IMR-90 (cell line): ENCODE results near the gene LAMA5. TPM values are rescaled to one million over a fixed set of nuclear protein-coding genes. Genes with fewer than 3 reads are reported as not detected.

ENCODE experiments used
- ATAC-seq: fragments of 200-7000 bp; cut with Tn5 transposase; 2 replicates; pipeline ENCODE4 v1.9.1; 2020; ENCODE audit warnings: low read depth, mild to moderate bottlenecking, moderate library complexity
- BruUV-seq: library from RNA; stranded (reverse); fragments of 400-500 nt; replicated peaks from 2 replicates; lab custom pipeline; 2021; lab: Mats Ljungman, UMichigan
- CTCF ChIA-PET: fragments of 300-600 bp; formaldehyde crosslinking; extraction: SDS; loops from one replicate; lab custom pipeline; 2021; ENCODE audit warnings: antibody characterized with exemption; lab: Yijun Ruan, JAX
- POLR2A ChIA-PET: fragments of 300-600 bp; sonication (Branson Sonifier 250); formaldehyde crosslinking; loops from one replicate; lab custom pipeline; 2022; ENCODE audit warnings: antibody characterized with exemption; ENCODE audit not compliant: unreplicated experiment; lab: Charles Lee
- DNase-seq: peaks from one replicate; pipeline ENCODE4 v3.0.0; 2013
- H2AFZ ChIP-seq: replicated peaks from 2 replicates; pipeline ENCODE3; 2013; ENCODE audit warnings: low read length, mild to moderate bottlenecking; ENCODE audit not compliant: poor library complexity
- H2AK5ac ChIP-seq: 2 replicates; pipeline ENCODE4 v1.6.1; 2013; ENCODE audit warnings: low read depth, low read length, inconsistent platforms
- H2AK9ac ChIP-seq: replicated peaks from 2 replicates; pipeline ENCODE3; 2013; ENCODE audit warnings: mild to moderate bottlenecking, low read depth, low read length, moderate library complexity; ENCODE audit not compliant: poor library complexity
- H2BK120ac ChIP-seq: 2 replicates; pipeline ENCODE4 v1.6.1; 2013; ENCODE audit warnings: low read depth, low read length, inconsistent platforms
- H2BK15ac ChIP-seq: 3 replicates; pipeline ENCODE4 v1.6.1; 2013; ENCODE audit warnings: low read depth, low read length, inconsistent platforms
- H2BK20ac ChIP-seq: 2 replicates; pipeline ENCODE4 v1.6.1; 2013; ENCODE audit warnings: low read depth, mild to moderate bottlenecking, inconsistent platforms, low read length, moderate library complexity
- H2BK5ac ChIP-seq: 2 replicates; pipeline ENCODE4 v1.6.1; 2013; ENCODE audit warnings: mild to moderate bottlenecking, low read depth, low read length, inconsistent platforms; ENCODE audit not compliant: poor library complexity, severe bottlenecking
- H3K14ac ChIP-seq: replicated peaks from 2 replicates; pipeline ENCODE4 v1.6.1; 2013; ENCODE audit warnings: low read depth, low read length, inconsistent platforms
- H3K18ac ChIP-seq: 2 replicates; pipeline ENCODE4 v1.6.1; 2013; ENCODE audit warnings: low read depth, low read length, control low read depth
- H3K23ac ChIP-seq: 2 replicates; pipeline ENCODE4 v1.6.1; 2013; ENCODE audit warnings: low read depth, low read length, inconsistent platforms
- H3K27ac ChIP-seq: 2 replicates; pipeline ENCODE4 v1.5.1; 2013; ENCODE audit warnings: mild to moderate bottlenecking, control low read depth, low read length; ENCODE audit not compliant: insufficient read depth
- H3K27me3 ChIP-seq: 2 replicates; pipeline ENCODE4 v1.6.1; 2013; ENCODE audit warnings: low read length; ENCODE audit not compliant: control insufficient read depth, insufficient read depth
- H3K36me3 ChIP-seq: 2 replicates; pipeline ENCODE4 v1.6.1; 2013; ENCODE audit warnings: low read length, mixed read lengths; ENCODE audit not compliant: control insufficient read depth, insufficient read depth
- H3K4ac ChIP-seq: 2 replicates; pipeline ENCODE4 v1.6.1; 2013; ENCODE audit warnings: low read depth, low read length, inconsistent platforms
- H3K4me1 ChIP-seq: 2 replicates; pipeline ENCODE4 v1.6.1; 2013; ENCODE audit warnings: low read length, mixed read lengths; ENCODE audit not compliant: control insufficient read depth, insufficient read depth
- H3K4me2 ChIP-seq: 2 replicates; pipeline ENCODE4 v1.6.1; 2013; ENCODE audit warnings: low read depth, mild to moderate bottlenecking, control low read depth, low read length, moderate library complexity
- H3K4me3 ChIP-seq: 2 replicates; pipeline ENCODE4 v1.5.1; 2013; ENCODE audit warnings: low read depth, mild to moderate bottlenecking, control low read depth, low read length, moderate library complexity; ENCODE audit not compliant: insufficient read depth
- H3K56ac ChIP-seq: 2 replicates; pipeline ENCODE4 v1.6.1; 2013; ENCODE audit warnings: low read length, inconsistent platforms; ENCODE audit not compliant: insufficient read depth; ENCODE audit errors: extremely low read depth
- H3K79me1 ChIP-seq, 2 experiments: 2 replicates each; pipeline ENCODE4 v1.6.1; 2013; ENCODE audit warnings: low read length in 2 of 2, inconsistent platforms in 1 of 2, low read depth in 1 of 2
- H3K9ac ChIP-seq: 2 replicates; pipeline ENCODE4 v1.6.1; 2013; ENCODE audit warnings: low read depth, low read length, control low read depth
- H3K9me1 ChIP-seq: 2 replicates; pipeline ENCODE4 v1.6.1; 2013; ENCODE audit warnings: low read length, inconsistent platforms; ENCODE audit not compliant: insufficient read depth
- H3K9me3 ChIP-seq: 2 replicates; pipeline ENCODE4 v1.6.1; 2013; ENCODE audit warnings: low read length; ENCODE audit not compliant: control insufficient read depth, insufficient read depth
- H4K20me1 ChIP-seq: 2 replicates; pipeline ENCODE4 v1.6.1; 2013; ENCODE audit warnings: low read length, inconsistent platforms; ENCODE audit not compliant: insufficient read depth
- H4K5ac ChIP-seq: 2 replicates; pipeline ENCODE4 v1.6.1; 2013; ENCODE audit warnings: mild to moderate bottlenecking, low read depth, low read length, control low read depth
- H4K8ac ChIP-seq, 2 experiments: 2 replicates each; pipeline ENCODE4 v1.6.1; 2013; ENCODE audit warnings: low read depth in 2 of 2, low read length in 2 of 2, control low read depth in 1 of 2, inconsistent platforms in 1 of 2
- H4K91ac ChIP-seq: 2 replicates; pipeline ENCODE4 v1.6.1; 2013; ENCODE audit warnings: low read depth, low read length, inconsistent platforms; ENCODE audit not compliant: insufficient read depth
- CHD1 ChIP-seq: IDR thresholded peaks from 2 replicates; pipeline ENCODE4 v1.6.1; 2012; ENCODE audit warnings: low read depth, low read length, improper control_type of control experiment
- POLR2A ChIP-seq: IDR thresholded peaks from 2 replicates; pipeline ENCODE4 v1.6.1; 2012; ENCODE audit warnings: mild to moderate bottlenecking, low read depth, low read length
- RFX5 ChIP-seq: IDR thresholded peaks from 2 replicates; pipeline ENCODE4 v1.8.0; 2012; ENCODE audit warnings: low read depth, mild to moderate bottlenecking, low read length, moderate library complexity
- USF2 ChIP-seq: fragments of 150-350 bp; IDR thresholded peaks from 2 replicates; pipeline ENCODE4 v1.6.1; 2017; ENCODE audit warnings: mild to moderate bottlenecking, antibody characterized with exemption, low read length, low read depth
- WGBS, 2 experiments: methylation state at CpG; one replicate each; pipeline versions ENCODE4 v1.1.5 to v1.1.7; 2013; ENCODE audit warnings: missing lambda C conversion rate in 2 of 2; ENCODE audit not compliant: insufficient read length in 1 of 2; ENCODE audit errors: extremely low coverage in 2 of 2; 5-methylcytosine and 5-hydroxymethylcytosine counted together
- dilution Hi-C: fragments of 300-500 bp; cut with HindIII; formaldehyde crosslinking; loops from one replicate; pipeline ENCODE4 v1.14.3; 2018; ENCODE audit warnings: low sequenced_read_pairs; ENCODE audit not compliant: unreplicated experiment
- in situ Hi-C: fragments of 300-500 bp; cut with MboI; formaldehyde crosslinking; loops from 3 replicates; pipeline ENCODE4 v1.14.3; 2019; ENCODE audit warnings: low sequenced_read_pairs, inconsistent platforms, mixed read lengths
- intact Hi-C: fragments of 100-400 bp; cut with micrococcal nuclease; formaldehyde crosslinking; loops from 2 replicates; pipeline ENCODE4 v1.10.0; 2022
- polyA plus RNA-seq, 3 experiments: library from polyadenylated mRNA; depleted of rRNA; stranded (reverse); fragments of >200 nt; gene quantifications; 2 replicates each; pipeline ENCODE4 v1.2.3, GENCODE V29; 2012; ENCODE audit warnings: low replicate concordance in 1 of 3
- total RNA-seq: library from RNA; depleted of rRNA; stranded (reverse); fragments of >200 nt; gene quantifications from 2 replicates; pipeline ENCODE4 v1.2.3, GENCODE V29; 2012

Gene LAMA5
- total and polyA plus RNA-seq, 2 of the 4 experiments (the other 2 are of a cell fraction) = 0.90 to 7.3 TPM

- H2BK120ac ChIP-seq = no peak overlapping the region
Measured at GRCh38 chr20:62321975-62322374, 45.1 kb downstream of the LAMA5 start.

More at GRCh38 chr20:62321975-62322374, 45.1 kb downstream of the LAMA5 start:
- Histone ChIP-seq H4K20me1 (no peaks in the 10 kb centered on the region), H3K27me3 (no peaks in the 10 kb centered on the region), H3K4me3 (no peak overlapping the region), H3K36me3 (peaks cover 43% of the 10 kb centered on the region), H2BK15ac (no peak overlapping the region), H4K91ac (no peak overlapping the region), H3K4me2 (no peak overlapping the region), H2BK20ac (no peak overlapping the region), H3K9me3 (no peaks in the 10 kb centered on the region), H4K5ac (no peak overlapping the region), H3K9ac (no peak overlapping the region), H2AFZ (no peak overlapping the region), H3K18ac (no peak overlapping the region), H2AK5ac (no peak overlapping the region), H2AK9ac (no peak overlapping the region), H3K23ac (no peak overlapping the region), H3K27ac (no peak overlapping the region), H3K9me1 (no peaks in the 10 kb centered on the region), H2BK5ac (no peak overlapping the region), H3K14ac (no peak overlapping the region), H3K4ac (no peak overlapping the region), H3K56ac (no peak overlapping the region), H4K8ac (no peak overlapping the region), H3K4me1 (no peaks in the 10 kb centered on the region), H3K79me1 (no peaks in the 10 kb centered on the region)
- 96% methylated on average over 9 of the region's 16 CpGs; no CpG with 5 or more reads in 1 of the 2 experiments for WGBS, 2 experiments
- DNase-seq (no peak), ATAC-seq (no peak)
- ChIA-PET CTCF (no interaction called here), POLR2A (no interaction called here)
- BruUV-seq = no TSS peak
- in situ Hi-C loops = no loop called here
- dilution Hi-C loops = no loop called here
- intact Hi-C loops = no loop called here
- no peak for TF ChIP-seq USF2
- no peak for TF ChIP-seq CHD1
- TF ChIP-seq POLR2A = no peak
- TF ChIP-seq RFX5 = no peak
